Natural killer cell (primary cell): ENCODE measurements around the gene SUSD5. TPM values are rescaled to one million over a fixed set of nuclear protein-coding genes. Genes with fewer than 3 reads are reported as not detected.

Experiments
- ATAC-seq, 3 donors: fragments of 150-1000 bp in 2 of 3; fragments of 200-7000 bp in 1 of 3; cut with Tn5 transposase; 1 replicate in 1 of 3; 2 replicates in 2 of 3; pipeline ENCODE4 v1.10.0; 2021; ENCODE audit warnings: mild to moderate bottlenecking in 2 of 3, moderate library complexity in 2 of 3
- DNase-seq, 2 donors: peaks; one replicate each; pipeline versions ENCODE4 v3.0.0 to v3.0.0-alpha.2; 2013 to 2021; ENCODE audit warnings: mixed read lengths in 1 of 2
- H3K27ac ChIP-seq: one replicate; pipeline ENCODE4 v1.5.1; 2013; ENCODE audit warnings: mild to moderate bottlenecking, low read length
- H3K27me3 ChIP-seq: one replicate; pipeline ENCODE4 v1.6.1; 2013; ENCODE audit warnings: low read length; ENCODE audit not compliant: control insufficient read depth, insufficient read depth
- H3K36me3 ChIP-seq: one replicate; pipeline ENCODE4 v1.6.1; 2013; ENCODE audit warnings: low read length; ENCODE audit not compliant: control insufficient read depth, insufficient read depth
- H3K4me1 ChIP-seq: one replicate; pipeline ENCODE4 v1.6.1; 2013; ENCODE audit warnings: low read length; ENCODE audit not compliant: control insufficient read depth, insufficient read depth
- H3K4me3 ChIP-seq: one replicate; pipeline ENCODE4 v1.5.1; 2013; ENCODE audit warnings: low read length
- H3K9me3 ChIP-seq: one replicate; pipeline ENCODE4 v1.6.1; 2013; ENCODE audit warnings: low read length; ENCODE audit not compliant: control insufficient read depth, insufficient read depth
- H3K27ac Mint-ChIP-seq, 2 donors: one replicate each; pipeline ENCODE4 v1.8.0; 2022; ENCODE audit warnings: mild to moderate bottlenecking in 2 of 2, mixed read lengths in 2 of 2, moderate library complexity in 1 of 2
- H3K27me3 Mint-ChIP-seq, 2 donors: one replicate each; pipeline ENCODE4 v1.8.0; 2022; ENCODE audit warnings: low read depth in 2 of 2, mixed read lengths in 2 of 2
- H3K36me3 Mint-ChIP-seq: one replicate; pipeline ENCODE4 v1.8.0; 2022; ENCODE audit warnings: mixed read lengths
- H3K4me1 Mint-ChIP-seq, 2 donors: one replicate each; pipeline ENCODE4 v1.8.0; 2022; ENCODE audit warnings: mixed read lengths in 2 of 2
- H3K4me3 Mint-ChIP-seq: one replicate; pipeline ENCODE4 v1.8.0; 2022; ENCODE audit warnings: mild to moderate bottlenecking, moderate library complexity, mixed read lengths
- H3K9me3 Mint-ChIP-seq, 2 donors: one replicate each; pipeline ENCODE4 v1.8.0; 2022; ENCODE audit warnings: mixed read lengths in 2 of 2
- WGBS: methylation state at CpG from one replicate; pipeline ENCODE4 v1.1.7; 2013; ENCODE audit warnings: missing lambda C conversion rate; ENCODE audit not compliant: insufficient coverage; 5-methylcytosine and 5-hydroxymethylcytosine counted together
- intact Hi-C: fragments of 100-400 bp; cut with micrococcal nuclease; formaldehyde crosslinking; loops from one replicate; pipeline ENCODE4 v1.14.2; 2022
- total RNA-seq, 4 donors: library from RNA; stranded (reverse); fragments of 120-200 nt in 1 of 4; gene quantifications; one replicate each; pipeline versions ENCODE4 v1.2.3 to v1.2.4, GENCODE V29; 2013 to 2022
- TF ChIP-seq, protein P1 (sequence below): fragments of 200-600 bp; IDR thresholded peaks from one replicate; pipeline ENCODE4 v1.8.0; 2022; ENCODE audit warnings: antibody characterized with exemption

The SUSD5 gene
- total RNA-seq, 3 donors from 2014 or later (not counting 1 experiment from before 2014, with no cell fraction given), result not detected

DNA sequence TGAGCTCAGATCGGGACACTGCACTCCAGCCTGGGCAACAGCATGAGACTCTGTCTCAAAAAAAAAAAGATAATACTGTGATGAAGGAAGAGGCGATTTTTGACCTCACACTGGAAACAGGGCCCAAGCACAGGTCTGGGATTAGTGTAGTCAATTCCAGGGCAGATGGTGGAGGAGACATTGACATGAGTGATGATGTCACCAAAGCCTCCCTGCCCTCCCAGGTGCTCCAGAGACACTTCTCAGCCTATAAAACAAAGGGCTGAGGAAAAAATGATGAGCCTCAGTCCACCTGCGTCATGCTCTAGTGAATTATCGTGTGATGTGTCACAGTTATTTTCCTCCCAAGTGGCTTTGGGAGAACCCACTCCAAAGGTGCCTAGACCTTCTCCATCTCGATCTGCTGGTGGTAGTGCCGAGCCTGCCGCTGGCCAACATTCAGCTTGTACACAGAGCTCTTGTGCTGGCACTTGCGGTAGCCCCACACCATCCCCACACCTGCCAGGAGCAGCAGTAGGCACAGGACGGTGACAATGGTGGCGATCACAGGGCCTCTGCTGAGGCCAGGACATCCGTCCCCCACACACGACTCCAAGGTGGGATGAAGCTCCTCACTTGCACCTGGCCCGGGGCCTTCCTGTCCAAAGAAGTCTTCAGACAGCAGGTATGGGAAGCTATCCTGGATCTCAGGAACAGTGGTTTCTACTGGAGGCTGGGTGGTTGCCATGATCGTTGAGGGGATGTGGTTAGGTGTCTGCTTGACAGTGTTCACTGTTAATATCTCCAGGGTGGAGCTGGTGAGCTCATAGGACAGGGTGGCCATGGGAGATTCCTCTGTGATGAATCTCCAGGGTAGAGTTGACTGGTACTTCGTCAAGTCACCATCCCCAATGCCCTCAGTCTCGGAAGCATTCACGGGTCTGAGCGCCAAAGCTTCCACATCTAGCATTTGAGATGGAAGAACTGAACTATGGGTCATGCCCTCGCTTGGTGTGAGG is 65.9 kb downstream of the SUSD5 start:
- DNase-seq (no peak), ATAC-seq (no peak)
- H3K27me3 ChIP-seq, result no peaks in the 10 kb centered on the region
- H3K4me3 ChIP-seq, result no peak overlapping the region
- Mint-ChIP-seq H3K27me3 (peaks cover 3 to 13% of the 10 kb centered on the region in 2 donors), H3K9me3 (peaks cover 0 to 3% of the 10 kb centered on the region in 2 donors), H3K4me1 (no peaks in the 10 kb centered on the region), H3K36me3 (no peaks in the 10 kb centered on the region), H3K27ac (no peak overlapping the region), H3K4me3 (no peak overlapping the region)
- intact Hi-C loops, result no loop called here
- TF ChIP-seq, protein P1, sequence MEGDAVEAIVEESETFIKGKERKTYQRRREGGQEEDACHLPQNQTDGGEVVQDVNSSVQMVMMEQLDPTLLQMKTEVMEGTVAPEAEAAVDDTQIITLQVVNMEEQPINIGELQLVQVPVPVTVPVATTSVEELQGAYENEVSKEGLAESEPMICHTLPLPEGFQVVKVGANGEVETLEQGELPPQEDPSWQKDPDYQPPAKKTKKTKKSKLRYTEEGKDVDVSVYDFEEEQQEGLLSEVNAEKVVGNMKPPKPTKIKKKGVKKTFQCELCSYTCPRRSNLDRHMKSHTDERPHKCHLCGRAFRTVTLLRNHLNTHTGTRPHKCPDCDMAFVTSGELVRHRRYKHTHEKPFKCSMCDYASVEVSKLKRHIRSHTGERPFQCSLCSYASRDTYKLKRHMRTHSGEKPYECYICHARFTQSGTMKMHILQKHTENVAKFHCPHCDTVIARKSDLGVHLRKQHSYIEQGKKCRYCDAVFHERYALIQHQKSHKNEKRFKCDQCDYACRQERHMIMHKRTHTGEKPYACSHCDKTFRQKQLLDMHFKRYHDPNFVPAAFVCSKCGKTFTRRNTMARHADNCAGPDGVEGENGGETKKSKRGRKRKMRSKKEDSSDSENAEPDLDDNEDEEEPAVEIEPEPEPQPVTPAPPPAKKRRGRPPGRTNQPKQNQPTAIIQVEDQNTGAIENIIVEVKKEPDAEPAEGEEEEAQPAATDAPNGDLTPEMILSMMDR, result no peak
- no peaks in the 10 kb centered on the region for H3K36me3 ChIP-seq
- H3K27ac ChIP-seq, result no peak overlapping the region
- H3K9me3 ChIP-seq, result no peaks in the 10 kb centered on the region
- 93% methylated on average over 19 of the region's 19 CpGs for WGBS
- H3K4me1 ChIP-seq, result no peaks in the 10 kb centered on the region

DNA sequence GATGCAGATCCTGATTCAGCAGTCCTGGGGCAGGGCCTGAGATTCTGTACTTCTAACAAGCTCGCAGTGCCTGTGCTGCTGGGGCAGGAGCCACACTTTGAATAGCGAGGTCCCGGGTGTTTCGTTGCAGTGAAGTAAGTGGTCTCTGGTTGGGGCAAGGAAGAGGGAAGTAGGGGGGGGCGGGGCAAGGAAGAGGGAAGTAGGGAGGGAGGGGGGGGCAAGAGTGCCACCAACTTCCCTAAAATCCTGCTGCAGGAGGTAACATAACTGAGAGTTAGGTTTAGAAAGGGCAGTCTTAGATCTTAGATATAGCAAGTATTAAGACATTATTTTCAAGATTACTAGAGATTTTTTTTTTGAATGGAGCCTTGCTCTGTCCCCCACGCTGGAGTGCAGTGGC is 69.3 kb downstream of the SUSD5 start:
- Mint-ChIP-seq H3K36me3 (no peaks in the 10 kb centered on the region), H3K4me3 (no peak overlapping the region), H3K4me1 (no peaks in the 10 kb centered on the region), H3K9me3 (peaks cover 0 to 3% of the 10 kb centered on the region in 2 donors), H3K27me3 (peaks cover 3 to 13% of the 10 kb centered on the region in 2 donors), H3K27ac (no peak overlapping the region)
- H3K27me3 ChIP-seq, result no peaks in the 10 kb centered on the region
- no peak overlapping the region for H3K27ac ChIP-seq
- no peak overlapping the region for H3K4me3 ChIP-seq
- H3K36me3 ChIP-seq, result no peaks in the 10 kb centered on the region
- intact Hi-C loops, result no loop called here
- 20% methylated on average over 5 of the region's 6 CpGs for WGBS
- TF ChIP-seq, protein P1, result no peak
- DNase-seq (no peak), ATAC-seq (no peak)
- H3K4me1 ChIP-seq, result no peaks in the 10 kb centered on the region
- no peaks in the 10 kb centered on the region for H3K9me3 ChIP-seq

DNA sequence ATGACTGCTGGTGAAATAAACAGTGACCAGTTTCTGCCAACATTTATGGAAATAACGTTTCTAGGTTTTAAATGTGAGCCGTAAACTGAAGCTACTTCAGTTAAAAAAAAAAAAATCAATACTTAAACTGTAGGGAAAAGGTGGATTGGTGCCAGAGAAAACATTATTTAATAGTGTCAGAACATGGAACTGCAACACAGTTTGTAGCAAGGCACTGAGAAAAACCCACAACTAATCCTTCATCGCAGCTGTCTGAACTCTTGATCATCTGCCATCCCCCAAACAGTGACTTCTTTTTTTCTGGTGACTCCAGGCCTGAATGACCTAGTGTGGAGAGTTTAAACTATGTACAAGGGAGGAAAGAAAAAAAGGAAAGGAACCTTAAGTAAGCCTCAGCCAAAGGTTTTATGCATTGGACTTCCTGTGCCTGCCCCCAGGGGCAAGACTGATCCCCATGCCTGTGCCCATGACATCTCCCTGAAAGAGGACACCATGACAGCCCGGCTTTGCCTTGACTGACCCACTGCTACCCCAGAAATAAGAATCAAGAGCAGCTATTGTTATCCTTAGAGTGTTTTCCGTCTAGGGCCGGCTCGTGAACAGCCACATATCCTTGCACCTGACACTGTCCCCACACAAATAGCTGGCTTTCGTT is 71.7 kb downstream of the SUSD5 start:
- Histone ChIP-seq H3K36me3 (peaks cover 10% of the 10 kb centered on the region), H3K4me3 (no peak overlapping the region), H3K27me3 (no peaks in the 10 kb centered on the region), H3K9me3 (no peaks in the 10 kb centered on the region), H3K27ac (no peak overlapping the region), H3K4me1 (peaks cover 3% of the 10 kb centered on the region)
- H3K27ac Mint-ChIP-seq, result no peak overlapping the region
- intact Hi-C loops, result no loop called here
- no peaks in the 10 kb centered on the region for H3K36me3 Mint-ChIP-seq
- 93% methylated on average over 2 of the region's 8 CpGs for WGBS
- DNase-seq, result no peak
- H3K4me3 Mint-ChIP-seq, result no peak overlapping the region
- ATAC-seq, result no peak
- TF ChIP-seq, protein P1, result no peak
- H3K27me3 Mint-ChIP-seq, result peaks cover 0 to 6% of the 10 kb centered on the region in 2 donors
- H3K9me3 Mint-ChIP-seq, result peaks cover 0 to 3% of the 10 kb centered on the region in 2 donors
- peaks cover 7 to 15% of the 10 kb centered on the region in 2 donors for H3K4me1 Mint-ChIP-seq
